NCI-H1436 treated with DMSO at 0.1 percent for 48 hours (cell line): ENCODE results near the gene C5AR1.
"Not testable (repeated sequence)": the region's sequence is repeated elsewhere in the genome, so short reads cannot be mapped to it uniquely, and the experiment has no call there.

Experiments
- DNase-seq: peaks from one replicate; lab custom pipeline; 2025; lab: John Stamatoyannopoulos, UW

The C5AR1 gene

DNA sequence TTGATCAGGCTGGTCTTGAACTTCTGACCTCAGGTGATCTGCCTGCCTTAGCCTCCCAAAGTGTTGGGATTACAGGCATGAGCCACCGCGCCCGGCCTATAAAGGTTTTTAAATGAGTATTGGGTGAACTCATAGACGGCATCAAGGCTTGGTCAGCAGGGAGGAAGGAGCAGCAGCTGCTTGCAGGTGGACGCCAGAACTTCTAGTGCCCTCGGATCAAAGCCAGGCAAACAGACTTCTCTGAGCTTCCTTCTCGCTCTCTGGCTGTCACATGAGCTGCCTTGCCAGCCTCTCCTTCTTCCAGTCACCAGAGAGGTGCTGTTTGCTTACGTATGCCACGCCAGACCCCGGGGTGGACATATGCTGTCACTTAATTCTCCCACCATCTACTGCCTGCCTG is 55.8 kb downstream of the C5AR1 start:
- not testable (repeated sequence) for DNase-seq

DNA sequence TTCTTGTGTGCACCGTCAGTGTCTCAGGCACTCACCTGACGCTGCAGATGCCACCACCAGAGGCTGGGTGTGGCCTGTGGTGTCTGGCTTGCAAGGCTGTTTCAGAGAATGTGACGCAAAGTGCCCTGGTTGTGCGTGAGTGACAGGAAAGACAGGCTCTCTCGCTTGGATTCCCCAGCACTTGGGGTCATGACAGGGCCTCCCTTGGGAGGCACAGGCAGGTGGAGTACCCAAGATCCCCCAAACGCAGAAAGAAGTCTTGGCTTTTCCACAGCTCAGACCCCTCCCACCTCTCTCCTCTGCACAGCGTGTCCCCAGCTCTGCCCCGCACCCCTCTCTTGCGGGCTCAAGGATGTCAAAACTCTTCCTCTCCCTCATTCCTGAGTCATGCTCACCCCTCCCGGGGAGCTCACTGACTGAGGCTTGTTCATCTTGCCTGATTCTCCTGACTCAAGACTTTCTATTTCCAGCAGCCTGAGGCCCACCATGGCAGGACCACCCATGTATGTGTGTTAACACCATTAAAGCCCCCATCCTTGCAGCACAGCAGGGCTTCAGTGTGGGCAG is 60.5 kb downstream of the C5AR1 start:
- DNase-seq: no peak

DNA sequence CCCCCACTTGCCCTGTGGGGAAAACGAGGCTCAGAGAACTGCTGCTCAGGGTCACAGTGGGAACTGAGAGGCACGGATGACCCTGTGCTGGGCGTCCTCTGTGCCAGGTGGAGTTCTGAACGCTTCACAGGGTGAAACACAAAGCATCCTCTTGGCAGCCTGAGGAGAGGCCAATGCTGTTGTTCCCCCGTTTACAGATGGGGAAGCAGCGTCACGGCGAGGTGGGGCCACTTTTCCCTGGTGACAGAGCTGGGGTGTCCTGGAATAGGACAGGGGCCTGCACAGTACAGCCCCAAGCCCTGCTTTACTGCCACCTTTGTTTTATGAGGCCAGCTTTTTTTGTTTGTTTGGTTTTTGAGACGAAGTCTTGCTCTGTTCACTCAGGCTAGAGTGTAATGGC is 61.6 kb downstream of the C5AR1 start:
- DNase-seq: no peak
